ENCODE data around the gene GBE1. TPM values are rescaled to one million over a fixed set of nuclear protein-coding genes. Genes with fewer than 3 reads are reported as not detected.

Gene GBE1
- total and polyA plus RNA-seq, 9 of the 15 experiments (the other 6 are each of a cell fraction or from before 2014, with no cell fraction given) = 7.9 to 25.6 (median 13.1) TPM

DNA sequence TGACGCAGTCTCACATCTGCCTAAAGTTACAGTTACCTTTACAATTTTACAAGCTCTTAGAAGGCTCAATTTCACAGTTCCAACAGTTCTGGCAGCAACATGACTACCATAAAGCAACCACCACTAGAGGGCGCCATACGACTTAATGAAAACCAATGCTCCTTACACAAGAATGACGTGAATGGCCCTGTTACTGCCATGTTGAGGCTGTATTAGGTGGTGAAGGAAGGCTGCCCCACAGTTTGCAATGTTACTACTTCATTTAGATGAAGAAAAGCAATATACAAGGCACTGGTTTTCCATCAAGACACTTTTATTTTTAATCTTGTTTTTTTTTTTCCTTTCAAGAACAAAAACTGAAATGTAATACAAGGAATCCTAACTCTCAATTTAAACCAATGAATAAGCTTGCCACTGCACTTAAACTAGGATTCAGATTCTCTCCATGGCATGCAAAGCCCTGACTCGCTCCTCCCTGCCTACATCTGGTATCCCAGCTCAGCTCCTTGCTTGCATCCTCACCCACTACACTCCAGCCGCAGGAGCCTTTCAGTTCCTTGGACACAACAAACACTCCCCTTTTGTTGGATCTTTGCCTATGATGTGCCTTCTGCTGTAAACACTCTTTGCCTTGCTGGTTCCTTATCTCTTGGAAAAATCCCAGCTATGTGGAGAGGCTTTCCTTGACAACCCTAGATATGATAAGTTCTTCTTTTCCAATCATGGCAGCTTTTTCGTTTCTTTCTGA, 270.7 kb downstream of the GBE1 start:
- H3K27me3 ChIP-seq (ENCODE audit: control insufficient read depth in 2 of 2, insufficient read depth in 2 of 2, low read length in 2 of 2) = no peaks in the 10 kb centered on the region
- H3K27ac ChIP-seq (ENCODE audit: extremely low read depth, low read depth, low read length) = no peak overlapping the region
- no peaks in the 10 kb centered on the region for H3K9me3 ChIP-seq (replicated peaks; ENCODE audit: control insufficient read depth, insufficient read depth, low read depth, low read length)
- H3K9ac ChIP-seq (ENCODE audit: insufficient read depth in 1 of 2, low read depth in 2 of 2, low read length in 2 of 2) = no peak overlapping the region
- peak; percentile 85 for FAIRE-seq
- peak; percentile 46 to 83 (median 48) for DNase-seq (ENCODE audit: extremely low read depth in 1 of 4, low spot score in 3 of 4)
- CTCF ChIA-PET (ENCODE audit: low intra/inter-chr PET ratio) = interaction anchor here (0.6 to 1.4 kb wide), 4 partner anchors 47 to 1670 kb away, joined by 3 to 5 read pairs (median 3); no protein-coding TSS in a partner anchor
- no peak overlapping the region for H2AFZ ChIP-seq (ENCODE audit: low read depth, low read length)
- H3K79me2 ChIP-seq (ENCODE audit: control insufficient read depth, insufficient read depth, low read length) = no peaks in the 10 kb centered on the region
- intact Hi-C loops (cut with micrococcal nuclease) = no loop called here
- no peaks in the 10 kb centered on the region for H3K9me1 ChIP-seq (ENCODE audit: control insufficient read depth, insufficient read depth, low read length)
- H3K36me3 ChIP-seq (ENCODE audit: control insufficient read depth, insufficient read depth, low read length) = no peaks in the 10 kb centered on the region
- WGBS (ENCODE audit: insufficient coverage, low coverage, missing lambda C conversion rate) = 2% methylated on average over 6 of the region's 7 CpGs
- BruUV-seq (replicated peaks) = no TSS peak
- ATAC-seq = peak; percentile 91
- in situ Hi-C loops (cut with MboI) = loop anchor here (25.0 kb wide), 1 partner anchor 647 kb away; no protein-coding TSS in a partner anchor
- no peaks in the 10 kb centered on the region for H3K4me1 ChIP-seq (replicated peaks in 1 of 2; ENCODE audit: control insufficient read depth in 2 of 2, insufficient read depth in 2 of 2, low read length in 2 of 2)
- H4K20me1 ChIP-seq (replicated peaks; ENCODE audit: control insufficient read depth, insufficient read depth, low read length) = no peaks in the 10 kb centered on the region
- no peak overlapping the region for H3K4me3 ChIP-seq
- no peak overlapping the region for H3K4me2 ChIP-seq (ENCODE audit: insufficient read depth, low read length)
- POLR2A ChIA-PET = no interaction called here
- TF ChIP-seq ZNF277 (CRISPR knock-in tag; IDR thresholded peaks at IDR 0.05; ENCODE audit: borderline replicate concordance) (no peak), MBD1 (CRISPR knock-in tag; IDR thresholded peaks at IDR 0.05) (no peak), CBFB (CRISPR knock-in tag; IDR thresholded peaks at IDR 0.05) (no peak), RAD51 (IDR thresholded peaks at IDR 0.05; ENCODE audit: borderline replicate concordance, low read depth) (no peak), NR4A1 (CRISPR knock-in tag; IDR thresholded peaks at IDR 0.05) (no peak), NR4A1 (tag; IDR thresholded peaks at IDR 0.05) (no peak), ATF1 (CRISPR knock-in tag; IDR thresholded peaks at IDR 0.05) (no peak), ATF1 (tag; IDR thresholded peaks at IDR 0.05) (peak; percentile 73)
